Activated T-cell treated with anti-CD3 and anti-CD28 coated beads, Interleukin-2, amount 50 U/mL, for 4 hours (primary cell): ENCODE data around the gene CEP131. TPM values are rescaled to one million over a fixed set of nuclear protein-coding genes. Genes with fewer than 3 reads are reported as not detected.
"Not testable (repeated sequence)": the region's sequence is repeated elsewhere in the genome, so short reads cannot be mapped to it uniquely, and the experiment has no call there.

ENCODE experiments used
- ATAC-seq, 2 donors: fragments of 200-7000 bp; cut with Tn5 transposase; one replicate each; pipeline ENCODE4 v1.10.0; 2021
- DNase-seq: peaks from one replicate; pipeline ENCODE4 v3.0.0-alpha.2; 2020
- H3K27me3 Mint-ChIP-seq: one replicate; pipeline ENCODE4 v1.8.0; 2021; ENCODE audit warnings: low read depth, mixed read lengths
- H3K36me3 Mint-ChIP-seq: one replicate; pipeline ENCODE4 v1.8.0; 2022; ENCODE audit warnings: mixed read lengths; ENCODE audit not compliant: insufficient read depth
- H3K4me1 Mint-ChIP-seq: one replicate; pipeline ENCODE4 v1.8.0; 2021; ENCODE audit warnings: low read depth, mixed read lengths
- H3K4me3 Mint-ChIP-seq: one replicate; pipeline ENCODE4 v1.8.0; 2021; ENCODE audit warnings: mild to moderate bottlenecking, moderate library complexity, mixed read lengths
- H3K9me3 Mint-ChIP-seq: one replicate; pipeline ENCODE4 v1.8.0; 2021; ENCODE audit warnings: mixed read lengths
- total RNA-seq, 3 donors: library from RNA; stranded (reverse); gene quantifications; one replicate each; pipeline ENCODE4 v1.2.1, GENCODE V29; 2021

The CEP131 gene
- total RNA-seq, 3 donors from 2014 or later, result 12.3 to 12.8 (median 12.7) TPM

GRCh38 chr17:81229666-81229920, 6.8 kb upstream of the CEP131 start:
- ATAC-seq, result no peak
- Mint-ChIP-seq H3K4me3 (no peak overlapping the region), H3K36me3 (peaks cover 15% of the 10 kb centered on the region), H3K9me3 (no peaks in the 10 kb centered on the region), H3K27me3 (no peaks in the 10 kb centered on the region), H3K4me1 (peaks cover 9% of the 10 kb centered on the region)
- no peak for DNase-seq

- H3K36me3 Mint-ChIP-seq, result peaks cover 15% of the 10 kb centered on the region
- no peaks in the 10 kb centered on the region for H3K27me3 Mint-ChIP-seq
- no peak overlapping the region for H3K4me3 Mint-ChIP-seq
- DNase-seq (no peak), ATAC-seq (no peak)
- H3K9me3 Mint-ChIP-seq, result no peaks in the 10 kb centered on the region
- H3K4me1 Mint-ChIP-seq, result peaks cover 8% of the 10 kb centered on the region
Observed at GRCh38 chr17:81228834-81229665, 6.3 kb upstream of the CEP131 start.

GRCh38 chr17:81228420-81228819, 5.7 kb upstream of the CEP131 start:
- no peaks in the 10 kb centered on the region for H3K27me3 Mint-ChIP-seq
- peaks cover 13% of the 10 kb centered on the region for H3K4me1 Mint-ChIP-seq
- H3K4me3 Mint-ChIP-seq, result no peak overlapping the region
- no peak for DNase-seq
- ATAC-seq, result no peak
- peaks cover 15% of the 10 kb centered on the region for H3K36me3 Mint-ChIP-seq
- H3K9me3 Mint-ChIP-seq, result no peaks in the 10 kb centered on the region

- DNase-seq, ATAC-seq, H3K27me3 Mint-ChIP-seq, H3K9me3 Mint-ChIP-seq, H3K4me3 Mint-ChIP-seq: not testable (repeated sequence)
- Mint-ChIP-seq H3K36me3 (peaks cover 15% of the 10 kb centered on the region), H3K4me1 (peaks cover 15% of the 10 kb centered on the region)
Observed at GRCh38 chr17:81227630-81228029, 4.9 kb upstream of the CEP131 start.

GRCh38 chr17:81223762-81224130, 981 bp upstream of the CEP131 start:
- no peaks in the 10 kb centered on the region for H3K27me3 Mint-ChIP-seq
- no peak for DNase-seq
- H3K9me3 Mint-ChIP-seq, result no peaks in the 10 kb centered on the region
- H3K4me3 Mint-ChIP-seq, result peak overlapping the region; percentile 80
- ATAC-seq, result no peak
- H3K4me1 Mint-ChIP-seq, result peaks cover 21% of the 10 kb centered on the region
- H3K36me3 Mint-ChIP-seq, result peaks cover 4% of the 10 kb centered on the region

- Mint-ChIP-seq H3K27me3 (no peaks in the 10 kb centered on the region), H3K36me3 (no peaks in the 10 kb centered on the region), H3K9me3 (no peaks in the 10 kb centered on the region), H3K4me1 (peaks cover 17% of the 10 kb centered on the region), H3K4me3 (peak overlapping the region; percentile 70)
- peak in 1 of 2 donors; percentile 4 for ATAC-seq
- DNase-seq, result no peak
Observed at GRCh38 chr17:81222620-81222905, 202 bp downstream of the CEP131 start.

- ATAC-seq (no peak), DNase-seq (no peak)
- H3K4me3 Mint-ChIP-seq, result peak overlapping the region; percentile 64
- H3K9me3 Mint-ChIP-seq, result no peaks in the 10 kb centered on the region
- H3K4me1 Mint-ChIP-seq, result peaks cover 16% of the 10 kb centered on the region
- H3K27me3 Mint-ChIP-seq, result no peaks in the 10 kb centered on the region
- H3K36me3 Mint-ChIP-seq, result peaks cover under 1% of the 10 kb centered on the region
Observed at GRCh38 chr17:81221842-81222619, 734 bp downstream of the CEP131 start.

- Mint-ChIP-seq H3K9me3 (no peaks in the 10 kb centered on the region), H3K27me3 (no peaks in the 10 kb centered on the region), H3K36me3 (peaks cover 6% of the 10 kb centered on the region), H3K4me3 (peak overlapping the region; percentile 64), H3K4me1 (peaks cover 16% of the 10 kb centered on the region)
- DNase-seq (no peak), ATAC-seq (no peak)
Observed at GRCh38 chr17:81221371-81221841, 1.4 kb downstream of the CEP131 start.

- H3K4me1 Mint-ChIP-seq, result peaks cover 16% of the 10 kb centered on the region
- DNase-seq, result no peak
- H3K4me3 Mint-ChIP-seq, result no peak overlapping the region
- H3K36me3 Mint-ChIP-seq, result peaks cover 6% of the 10 kb centered on the region
- no peaks in the 10 kb centered on the region for H3K9me3 Mint-ChIP-seq
- H3K27me3 Mint-ChIP-seq, result no peaks in the 10 kb centered on the region
- ATAC-seq, result no peak
Observed at GRCh38 chr17:81219476-81220180, 3.1 kb downstream of the CEP131 start.

GRCh38 chr17:81218991-81219390, 3.8 kb downstream of the CEP131 start:
- Mint-ChIP-seq H3K9me3 (no peaks in the 10 kb centered on the region), H3K36me3 (peaks cover 6% of the 10 kb centered on the region), H3K4me3 (no peak overlapping the region), H3K4me1 (peaks cover 16% of the 10 kb centered on the region), H3K27me3 (no peaks in the 10 kb centered on the region)
- no peak for ATAC-seq
- no peak for DNase-seq

GRCh38 chr17:81218459-81218858, 4.3 kb downstream of the CEP131 start:
- no peak for DNase-seq
- Mint-ChIP-seq H3K27me3 (no peaks in the 10 kb centered on the region), H3K4me1 (peaks cover 10% of the 10 kb centered on the region), H3K4me3 (no peak overlapping the region), H3K36me3 (peaks cover 6% of the 10 kb centered on the region), H3K9me3 (no peaks in the 10 kb centered on the region)
- no peak for ATAC-seq

GRCh38 chr17:81217491-81217890, 5.3 kb downstream of the CEP131 start:
- no peaks in the 10 kb centered on the region for H3K27me3 Mint-ChIP-seq
- no peak for DNase-seq
- H3K9me3 Mint-ChIP-seq, result no peaks in the 10 kb centered on the region
- peaks cover 9% of the 10 kb centered on the region for H3K4me1 Mint-ChIP-seq
- H3K36me3 Mint-ChIP-seq, result peaks cover 6% of the 10 kb centered on the region
- no peak overlapping the region for H3K4me3 Mint-ChIP-seq
- ATAC-seq, result no peak

- no peaks in the 10 kb centered on the region for H3K4me1 Mint-ChIP-seq
- H3K27me3 Mint-ChIP-seq, result no peaks in the 10 kb centered on the region
- H3K9me3 Mint-ChIP-seq, result no peaks in the 10 kb centered on the region
- H3K4me3 Mint-ChIP-seq, result no peak overlapping the region
- ATAC-seq (no peak), DNase-seq (no peak)
- H3K36me3 Mint-ChIP-seq, result peaks cover 6% of the 10 kb centered on the region
Observed at GRCh38 chr17:81213978-81214377, 8.8 kb downstream of the CEP131 start.

GRCh38 chr17:81212365-81212764, 10.4 kb downstream of the CEP131 start:
- no peaks in the 10 kb centered on the region for H3K9me3 Mint-ChIP-seq
- no peaks in the 10 kb centered on the region for H3K27me3 Mint-ChIP-seq
- H3K4me1 Mint-ChIP-seq, result no peaks in the 10 kb centered on the region
- H3K4me3 Mint-ChIP-seq, result no peak overlapping the region
- ATAC-seq (no peak), DNase-seq (no peak)
- H3K36me3 Mint-ChIP-seq, result peaks cover 6% of the 10 kb centered on the region
